ENCODE measurements around the gene IMPDH1.

Gene IMPDH1

GRCh38 chr7:128357217-128357613 lies 52.6 kb downstream of the IMPDH1 start:
- peak overlapping the region in 8 of 11 experiments; percentile 54 to 77 (median 67); a peak in 16 of 22 replicates for H3K27ac ChIP-seq
- peak overlapping the region in 7 of 11 experiments; percentile 28 to 81 (median 50); a peak in 6 of 22 replicates for H3K9ac ChIP-seq

GRCh38 chr7:128356546-128357216 lies 53.1 kb downstream of the IMPDH1 start:
- H3K9me3 ChIP-seq (replicated peaks in 1 of 11), result peaks cover 0 to 8% (median 7%) of the 10 kb centered on the region in 11 experiments; a peak in 9 of 22 replicates
- no peaks in the 10 kb centered on the region for H3K36me3 ChIP-seq
- peaks cover 35 to 52% (median 47%) of the 10 kb centered on the region in 11 experiments for H3K27me3 ChIP-seq
- peak overlapping the region in 6 of 11 experiments; percentile 57 to 77 (median 68); a peak in 6 of 22 replicates for H3K27ac ChIP-seq
- H4K20me1 ChIP-seq, result no peaks in the 10 kb centered on the region
- H3K4me3 ChIP-seq, result no peak overlapping the region
- peak overlapping the region in 6 of 11 experiments; percentile 94 to 99 (median 96); a peak in 7 of 22 replicates for H3K4me2 ChIP-seq
- peaks cover 15 to 54% (median 43%) of the 10 kb centered on the region in 10 experiments for H3K4me1 ChIP-seq
- no peak for TF ChIP-seq Cebpa-rat (IDR thresholded peaks at IDR 0.05)
- H3K9ac ChIP-seq, result no peak overlapping the region

More at GRCh38 chr7:128357217-128357613, 52.6 kb downstream of the IMPDH1 start:
- Histone ChIP-seq H3K9me3 (replicated peaks in 1 of 11) (peaks cover 0 to 3% (median 2%) of the 10 kb centered on the region in 11 experiments; a peak in 6 of 22 replicates), H3K27me3 (peaks cover 35 to 52% (median 47%) of the 10 kb centered on the region in 11 experiments), H4K20me1 (no peaks in the 10 kb centered on the region), H3K4me3 (no peak overlapping the region), H3K4me1 (peaks cover 15 to 56% (median 45%) of the 10 kb centered on the region in 10 experiments), H3K36me3 (no peaks in the 10 kb centered on the region), H3K4me2 (peak overlapping the region in 8 of 11 experiments; percentile 1 to 99 (median 96); a peak in 11 of 22 replicates)
- TF ChIP-seq Cebpa-rat (IDR thresholded peaks at IDR 0.05), result no peak

GRCh38 chr7:128353610-128354009 lies 56.2 kb downstream of the IMPDH1 start:
- TF ChIP-seq Cebpa-rat (IDR thresholded peaks at IDR 0.05), result no peak
- no peak overlapping the region for H3K4me2 ChIP-seq
- no peak overlapping the region for H3K27ac ChIP-seq
- peaks cover 10 to 39% (median 25%) of the 10 kb centered on the region in 10 experiments for H3K4me1 ChIP-seq
- H3K4me3 ChIP-seq, result no peak overlapping the region
- H3K27me3 ChIP-seq, result peaks cover 33 to 54% (median 47%) of the 10 kb centered on the region in 11 experiments
- no peaks in the 10 kb centered on the region for H4K20me1 ChIP-seq
- H3K9me3 ChIP-seq (replicated peaks in 1 of 11), result peaks cover 0 to 14% (median 9%) of the 10 kb centered on the region in 11 experiments; a peak in 9 of 22 replicates
- H3K36me3 ChIP-seq, result no peaks in the 10 kb centered on the region
- no peak overlapping the region for H3K9ac ChIP-seq

- H3K27me3 ChIP-seq, result peaks cover 33 to 54% (median 47%) of the 10 kb centered on the region in 11 experiments
- H3K4me2 ChIP-seq, result no peak overlapping the region
Measured at GRCh38 chr7:128353189-128353588, 56.6 kb downstream of the IMPDH1 start.

GRCh38 chr7:128352636-128353035 lies 57.1 kb downstream of the IMPDH1 start:
- Histone ChIP-seq H3K27me3 (peaks cover 33 to 54% (median 47%) of the 10 kb centered on the region in 11 experiments), H3K9ac (no peak overlapping the region), H4K20me1 (no peaks in the 10 kb centered on the region), H3K4me2 (no peak overlapping the region), H3K4me3 (no peak overlapping the region), H3K36me3 (no peaks in the 10 kb centered on the region), H3K4me1 (peaks cover 5 to 29% (median 16%) of the 10 kb centered on the region in 10 experiments; a peak in 18 of 20 replicates), H3K9me3 (replicated peaks in 1 of 11) (peaks cover 0 to 14% (median 9%) of the 10 kb centered on the region in 11 experiments; a peak in 9 of 22 replicates), H3K27ac (no peak overlapping the region)
- no peak for TF ChIP-seq Cebpa-rat (IDR thresholded peaks at IDR 0.05)

More at GRCh38 chr7:128353189-128353588, 56.6 kb downstream of the IMPDH1 start:
- Histone ChIP-seq H3K36me3 (no peaks in the 10 kb centered on the region), H3K4me1 (peaks cover 7 to 34% (median 21%) of the 10 kb centered on the region in 10 experiments), H3K9me3 (replicated peaks in 1 of 11) (peaks cover 0 to 14% (median 9%) of the 10 kb centered on the region in 11 experiments; a peak in 9 of 22 replicates), H4K20me1 (no peaks in the 10 kb centered on the region), H3K27ac (no peak overlapping the region), H3K9ac (no peak overlapping the region), H3K4me3 (no peak overlapping the region)
- TF ChIP-seq Cebpa-rat (IDR thresholded peaks at IDR 0.05), result no peak

- Histone ChIP-seq H3K9me3 (replicated peaks in 1 of 11) (peaks cover 0 to 14% (median 9%) of the 10 kb centered on the region in 11 experiments; a peak in 9 of 22 replicates), H3K4me1 (peaks cover 5 to 24% (median 11%) of the 10 kb centered on the region in 10 experiments; a peak in 18 of 20 replicates), H4K20me1 (no peaks in the 10 kb centered on the region), H3K36me3 (no peaks in the 10 kb centered on the region), H3K4me2 (peak overlapping the region in 3 of 11 experiments; percentile 50 to 63 (median 58); a peak in 3 of 22 replicates), H3K4me3 (no peak overlapping the region), H3K27ac (no peak overlapping the region), H3K27me3 (peaks cover 33 to 54% (median 47%) of the 10 kb centered on the region in 11 experiments), H3K9ac (no peak overlapping the region)
- no peak for TF ChIP-seq Cebpa-rat (IDR thresholded peaks at IDR 0.05)
Measured at GRCh38 chr7:128352153-128352537, 57.6 kb downstream of the IMPDH1 start.

- H4K20me1 ChIP-seq, result no peaks in the 10 kb centered on the region
- no peak for TF ChIP-seq Cebpa-rat (IDR thresholded peaks at IDR 0.05)
- H3K27ac ChIP-seq, result peak overlapping the region in 1 of 11 experiments; percentile 5; a peak in 2 of 22 replicates
- H3K4me1 ChIP-seq, result peaks cover 5 to 18% (median 10%) of the 10 kb centered on the region in 10 experiments; a peak in 17 of 20 replicates
- H3K4me2 ChIP-seq, result peak overlapping the region; percentile 43 to 63 (median 52); a peak in 21 of 22 replicates
- H3K4me3 ChIP-seq, result peak overlapping the region in 2 of 10 experiments; percentile 19 to 24; a peak in 2 of 20 replicates
- H3K36me3 ChIP-seq, result no peaks in the 10 kb centered on the region
- H3K9me3 ChIP-seq (replicated peaks in 1 of 11), result peaks cover 0 to 14% (median 9%) of the 10 kb centered on the region in 11 experiments; a peak in 9 of 22 replicates
- peak overlapping the region in 4 of 11 experiments; percentile 29 to 46 (median 32); a peak in 5 of 22 replicates for H3K9ac ChIP-seq
- peaks cover 33 to 54% (median 47%) of the 10 kb centered on the region in 11 experiments for H3K27me3 ChIP-seq
Measured at GRCh38 chr7:128351296-128352152, 58.3 kb downstream of the IMPDH1 start.

GRCh38 chr7:128350708-128351295 lies 59.0 kb downstream of the IMPDH1 start:
- TF ChIP-seq Cebpa-rat (IDR thresholded peaks at IDR 0.05), result no peak
- no peak overlapping the region; a peak in 1 of 22 replicates for H3K27ac ChIP-seq
- H3K27me3 ChIP-seq, result peaks cover 33 to 54% (median 47%) of the 10 kb centered on the region in 11 experiments
- no peaks in the 10 kb centered on the region for H3K36me3 ChIP-seq
- no peaks in the 10 kb centered on the region for H4K20me1 ChIP-seq
- H3K4me1 ChIP-seq, result peaks cover 5 to 17% (median 10%) of the 10 kb centered on the region in 10 experiments; a peak in 17 of 20 replicates
- peak overlapping the region in 1 of 11 experiments; percentile 29; a peak in 1 of 22 replicates for H3K9ac ChIP-seq
- peak overlapping the region in 1 of 10 experiments; percentile 19; a peak in 1 of 20 replicates for H3K4me3 ChIP-seq
- H3K4me2 ChIP-seq, result peak overlapping the region in 9 of 11 experiments; percentile 43 to 63 (median 53); a peak in 16 of 22 replicates
- H3K9me3 ChIP-seq (replicated peaks in 1 of 11), result peaks cover 0 to 14% (median 9%) of the 10 kb centered on the region in 11 experiments; a peak in 9 of 22 replicates
